ENCODE data around the gene HELT. TPM values are rescaled to one million over a fixed set of nuclear protein-coding genes. Genes with fewer than 3 reads are reported as not detected.

The HELT gene
- total RNA-seq, 5 donors from 2014 or later (not counting 1 experiment from before 2014, with no cell fraction given): not detected

DNA sequence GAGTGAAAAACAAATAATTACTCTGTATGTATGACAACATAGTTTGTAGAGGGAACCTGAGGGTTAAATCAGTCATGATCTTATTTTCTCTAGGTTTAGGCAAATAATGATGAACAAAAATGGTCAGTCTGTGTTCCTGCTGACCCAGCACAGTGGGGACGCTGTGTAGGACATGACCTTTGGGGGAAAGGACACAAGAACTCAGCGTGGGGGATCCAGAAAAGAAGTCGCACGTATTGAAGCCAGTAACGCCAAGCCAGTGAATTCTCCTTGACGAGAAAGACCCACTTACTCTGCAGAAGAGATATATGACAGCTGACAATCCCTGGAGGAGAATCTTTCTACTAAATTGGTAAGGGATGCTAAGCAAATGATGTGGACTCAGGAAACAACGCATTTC, 36.6 kb downstream of the HELT start:
- Mint-ChIP-seq H3K27ac (no peak overlapping the region), H3K4me1 (no peaks in the 10 kb centered on the region), H3K27me3 (peaks cover 25 to 29% of the 10 kb centered on the region in 2 donors), H3K36me3 (no peaks in the 10 kb centered on the region), H3K9me3 (peaks cover 0 to 3% (median 0%) of the 10 kb centered on the region in 3 donors), H3K4me3 (no peak overlapping the region)
- 63% methylated on average over 1 of the region's 7 CpGs for WGBS (ENCODE audit: insufficient coverage)
- no peaks in the 10 kb centered on the region for H3K9me3 ChIP-seq
- H3K4me1 ChIP-seq (ENCODE audit: control insufficient read depth in 1 of 2, extremely low read depth in 1 of 2, insufficient read depth in 2 of 2, low read length in 2 of 2): no peaks in the 10 kb centered on the region
- no peak for DNase-seq
- H3K4me3 ChIP-seq (ENCODE audit: control insufficient read depth in 1 of 2, extremely low read depth in 1 of 2, low read length in 1 of 2): no peak overlapping the region
- CTCF ChIA-PET: no interaction called here
- H3K27me3 ChIP-seq (replicated peaks in 1 of 2; ENCODE audit: control insufficient read depth in 2 of 2, extremely low read depth in 1 of 2, insufficient read depth in 2 of 2, low read length in 1 of 2): peaks cover 0 to 12% of the 10 kb centered on the region in 2 experiments
- H3K36me3 ChIP-seq (ENCODE audit: control insufficient read depth in 2 of 2, extremely low read depth in 1 of 2, insufficient read depth in 1 of 2, low read length in 1 of 2): no peaks in the 10 kb centered on the region
- POLR2A ChIA-PET: no interaction called here
- no peak overlapping the region for H3K27ac ChIP-seq (ENCODE audit: low read length)
- ATAC-seq (replicated peaks in 1 of 4): no peak

GRCh38 chr4:185061610-185062009, 43.3 kb downstream of the HELT start:
- H3K4me1 ChIP-seq (ENCODE audit: control insufficient read depth in 1 of 2, extremely low read depth in 1 of 2, insufficient read depth in 2 of 2, low read length in 2 of 2): no peaks in the 10 kb centered on the region
- no peaks in the 10 kb centered on the region for H3K9me3 ChIP-seq
- H3K27ac ChIP-seq (ENCODE audit: low read length): no peak overlapping the region
- H3K4me3 ChIP-seq (ENCODE audit: control insufficient read depth in 1 of 2, extremely low read depth in 1 of 2, low read length in 1 of 2): no peak overlapping the region
- ATAC-seq (replicated peaks in 1 of 4) (no peak), DNase-seq (no peak)
- POLR2A ChIA-PET: no interaction called here
- Mint-ChIP-seq H3K4me1 (no peaks in the 10 kb centered on the region), H3K36me3 (no peaks in the 10 kb centered on the region), H3K4me3 (no peak overlapping the region), H3K27me3 (peaks cover 21 to 30% of the 10 kb centered on the region in 2 donors), H3K9me3 (peaks cover 0 to 7% (median 2%) of the 10 kb centered on the region in 3 donors), H3K27ac (no peak overlapping the region)
- no CpG with 5 or more reads among the region's 3 CpGs for WGBS (ENCODE audit: insufficient coverage)
- no peaks in the 10 kb centered on the region for H3K36me3 ChIP-seq (ENCODE audit: control insufficient read depth in 2 of 2, extremely low read depth in 1 of 2, insufficient read depth in 1 of 2, low read length in 1 of 2)
- peaks cover 0 to 13% of the 10 kb centered on the region in 2 experiments for H3K27me3 ChIP-seq (replicated peaks in 1 of 2; ENCODE audit: control insufficient read depth in 2 of 2, extremely low read depth in 1 of 2, insufficient read depth in 2 of 2, low read length in 1 of 2)
- CTCF ChIA-PET: no interaction called here

GRCh38 chr4:185062606-185063005, 44.3 kb downstream of the HELT start:
- DNase-seq (no peak), ATAC-seq (replicated peaks in 1 of 4) (no peak)
- Histone ChIP-seq H3K9me3 (no peaks in the 10 kb centered on the region), H3K4me3 (ENCODE audit: control insufficient read depth in 1 of 2, extremely low read depth in 1 of 2, low read length in 1 of 2) (no peak overlapping the region), H3K27ac (ENCODE audit: low read length) (no peak overlapping the region), H3K27me3 (replicated peaks in 1 of 2; ENCODE audit: control insufficient read depth in 2 of 2, extremely low read depth in 1 of 2, insufficient read depth in 2 of 2, low read length in 1 of 2) (peaks cover 0 to 13% of the 10 kb centered on the region in 2 experiments), H3K36me3 (ENCODE audit: control insufficient read depth in 2 of 2, extremely low read depth in 1 of 2, insufficient read depth in 1 of 2, low read length in 1 of 2) (no peaks in the 10 kb centered on the region), H3K4me1 (ENCODE audit: control insufficient read depth in 1 of 2, extremely low read depth in 1 of 2, insufficient read depth in 2 of 2, low read length in 2 of 2) (no peaks in the 10 kb centered on the region)
- ChIA-PET CTCF (no interaction called here), POLR2A (no interaction called here)
- Mint-ChIP-seq H3K27ac (no peak overlapping the region), H3K4me3 (no peak overlapping the region), H3K9me3 (peaks cover 0 to 7% (median 2%) of the 10 kb centered on the region in 3 donors), H3K27me3 (peaks cover 21 to 24% of the 10 kb centered on the region in 2 donors), H3K4me1 (no peaks in the 10 kb centered on the region), H3K36me3 (no peaks in the 10 kb centered on the region)
- WGBS (ENCODE audit: insufficient coverage): 96% methylated on average over 4 of the region's 12 CpGs

- Histone ChIP-seq H3K36me3 (ENCODE audit: control insufficient read depth in 2 of 2, extremely low read depth in 1 of 2, insufficient read depth in 1 of 2, low read length in 1 of 2) (no peaks in the 10 kb centered on the region), H3K4me1 (ENCODE audit: control insufficient read depth in 1 of 2, extremely low read depth in 1 of 2, insufficient read depth in 2 of 2, low read length in 2 of 2) (no peaks in the 10 kb centered on the region), H3K4me3 (ENCODE audit: control insufficient read depth in 1 of 2, extremely low read depth in 1 of 2, low read length in 1 of 2) (no peak overlapping the region), H3K27ac (ENCODE audit: low read length) (no peak overlapping the region), H3K9me3 (no peaks in the 10 kb centered on the region), H3K27me3 (replicated peaks in 1 of 2; ENCODE audit: control insufficient read depth in 2 of 2, extremely low read depth in 1 of 2, insufficient read depth in 2 of 2, low read length in 1 of 2) (peaks cover 0 to 9% of the 10 kb centered on the region in 2 experiments)
- no peaks in the 10 kb centered on the region for H3K36me3 Mint-ChIP-seq
- no peaks in the 10 kb centered on the region for H3K4me1 Mint-ChIP-seq
- WGBS (ENCODE audit: insufficient coverage): no CpG with 5 or more reads among the region's 5 CpGs
- H3K4me3 Mint-ChIP-seq: no peak overlapping the region
- ChIA-PET POLR2A (no interaction called here), CTCF (no interaction called here)
- H3K27ac Mint-ChIP-seq: no peak overlapping the region
- H3K9me3 Mint-ChIP-seq: peaks cover 0 to 6% (median 1%) of the 10 kb centered on the region in 3 donors
- ATAC-seq (replicated peaks in 1 of 4) (no peak), DNase-seq (no peak)
- peaks cover 9 to 16% of the 10 kb centered on the region in 2 donors for H3K27me3 Mint-ChIP-seq
These were observed 47.9 kb downstream of the HELT start for GRCh38 chr4:185066179-185066578.

- H3K4me3 ChIP-seq (ENCODE audit: control insufficient read depth in 1 of 2, extremely low read depth in 1 of 2, low read length in 1 of 2): no peak overlapping the region
- peaks cover 0 to 7% of the 10 kb centered on the region in 2 experiments for H3K27me3 ChIP-seq (replicated peaks in 1 of 2; ENCODE audit: control insufficient read depth in 2 of 2, extremely low read depth in 1 of 2, insufficient read depth in 2 of 2, low read length in 1 of 2)
- Mint-ChIP-seq H3K4me3 (no peak overlapping the region), H3K9me3 (no peaks in the 10 kb centered on the region), H3K27ac (no peak overlapping the region), H3K27me3 (peaks cover 13 to 25% of the 10 kb centered on the region in 2 donors), H3K4me1 (no peaks in the 10 kb centered on the region), H3K36me3 (no peaks in the 10 kb centered on the region)
- WGBS (ENCODE audit: insufficient coverage): no CpG with 5 or more reads among the region's 3 CpGs
- ChIA-PET POLR2A (no interaction called here), CTCF (no interaction called here)
- H3K9me3 ChIP-seq: no peaks in the 10 kb centered on the region
- DNase-seq: no peak
- H3K36me3 ChIP-seq (ENCODE audit: control insufficient read depth in 2 of 2, extremely low read depth in 1 of 2, insufficient read depth in 1 of 2, low read length in 1 of 2): no peaks in the 10 kb centered on the region
- no peaks in the 10 kb centered on the region for H3K4me1 ChIP-seq (ENCODE audit: control insufficient read depth in 1 of 2, extremely low read depth in 1 of 2, insufficient read depth in 2 of 2, low read length in 2 of 2)
- no peak for ATAC-seq (replicated peaks in 1 of 4)
- H3K27ac ChIP-seq (ENCODE audit: low read length): no peak overlapping the region
These were observed 50.5 kb downstream of the HELT start for GRCh38 chr4:185068837-185069236.

Other genes with a start within 250 kb of the HELT start
- gene ACSL1, start 192.5 kb upstream of the HELT start, total RNA-seq: 10 to 100 TPM in 3 of 5 donors, 1 to 10 TPM in 2; 8.6 to 13.7 (median 11.3) TPM
- gene SLC25A4, start 124.8 kb downstream of the HELT start, total RNA-seq: 1 to 10 TPM; 4.5 to 7.2 (median 5.6) TPM
- 10 to 100 TPM; 29.8 to 35.3 (median 31.8) TPM for gene CFAP97, start 185.5 kb downstream of the HELT start, total RNA-seq
- 10 to 100 TPM; 14.0 to 19.3 (median 16.4) TPM for gene SNX25, start 191.1 kb downstream of the HELT start, total RNA-seq

Measured in T-cell (primary cell).